HepG2 (cell line): ENCODE measurements around the gene PEX5. TPM values are rescaled to one million over a fixed set of nuclear protein-coding genes. Genes with fewer than 3 reads are reported as not detected.

Experiments
- GATAD2A ChIP-seq: IDR thresholded peaks from 2 replicates; pipeline ENCODE4 v1.6.1; 2016
- KDM3A ChIP-seq: IDR thresholded peaks from 2 replicates; pipeline ENCODE4 v1.6.1; 2018; ENCODE audit warnings: low read depth, missing compliant biosample characterization
- RFX5 ChIP-seq: IDR thresholded peaks from 2 replicates; pipeline ENCODE4 v1.6.1; 2011; ENCODE audit warnings: low read depth, low read length, improper control_type of control experiment
- ZNF724P ChIP-seq: sonication (generic); formaldehyde crosslinking; IDR thresholded peaks from 2 replicates; pipeline ENCODE4 v1.8.0; 2022; ENCODE audit warnings: missing genetic modification reagents, borderline replicate concordance
- polyA plus RNA-seq, 8 experiments: library from polyadenylated mRNA; depleted of rRNA in 3 of 8; stranded (reverse) in 7 of 8; unstranded in 1 of 8; fragments of >200 nt; fragmentation: Illumina TruSeq in 4 of 8; extraction: Trizol in 4 of 8; gene quantifications; 2 replicates each; pipeline versions ENCODE4 v1.2.1 to v1.2.3, GENCODE V29; 2011 to 2016; ENCODE audit warnings: low read depth in 4 of 8, missing spikeins in 1 of 8, mixed read lengths in 1 of 8; ENCODE audit not compliant: insufficient read depth in 1 of 8
- total RNA-seq, 5 experiments: library from RNA; depleted of rRNA; stranded (reverse); fragments of >200 nt; fragmentation: Illumina TruSeq; extraction: Trizol; gene quantifications; 2 replicates each; pipeline ENCODE4 v1.2.3, GENCODE V29; 2016; ENCODE audit warnings: low read depth in 1 of 5
- TF ChIP-seq, protein P1 (sequence below): sonication (generic); formaldehyde crosslinking; IDR thresholded peaks from 2 replicates; pipeline ENCODE4 v1.4.0; 2020; ENCODE audit warnings: missing genetic modification reagents
- TF ChIP-seq, protein P2 (sequence below): sonication (generic); formaldehyde crosslinking; IDR thresholded peaks from 2 replicates; pipeline ENCODE4 v1.5.0; 2020; ENCODE audit warnings: mild to moderate bottlenecking, missing genetic modification reagents, borderline replicate concordance

The PEX5 gene
- total and polyA plus RNA-seq, 2 of the 13 experiments (the other 11 are each of a cell fraction or from before 2014, with no cell fraction given): 16.4 to 29.0 TPM

DNA sequence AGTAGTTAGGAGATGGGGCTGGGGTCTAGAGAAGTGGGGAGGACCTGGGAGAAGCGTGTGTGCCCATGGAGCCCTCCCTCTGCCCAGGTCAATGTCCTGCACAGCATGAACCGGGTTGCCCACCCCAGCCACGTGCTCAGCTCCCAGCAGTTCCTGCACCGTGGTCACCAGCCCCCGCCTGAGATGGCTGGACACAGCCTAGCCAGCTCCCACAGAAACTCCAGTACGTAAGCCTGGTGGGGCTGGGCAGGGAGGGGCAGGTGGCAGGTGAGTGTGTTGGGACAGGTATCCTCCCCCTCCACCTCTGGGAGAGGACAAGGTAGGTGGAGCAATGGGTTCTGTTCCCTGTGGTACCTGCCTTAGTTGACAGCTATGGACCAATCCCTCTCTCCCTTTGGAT is 38.6 kb upstream of the PEX5 start (continued):
- TF ChIP-seq, protein P1, sequence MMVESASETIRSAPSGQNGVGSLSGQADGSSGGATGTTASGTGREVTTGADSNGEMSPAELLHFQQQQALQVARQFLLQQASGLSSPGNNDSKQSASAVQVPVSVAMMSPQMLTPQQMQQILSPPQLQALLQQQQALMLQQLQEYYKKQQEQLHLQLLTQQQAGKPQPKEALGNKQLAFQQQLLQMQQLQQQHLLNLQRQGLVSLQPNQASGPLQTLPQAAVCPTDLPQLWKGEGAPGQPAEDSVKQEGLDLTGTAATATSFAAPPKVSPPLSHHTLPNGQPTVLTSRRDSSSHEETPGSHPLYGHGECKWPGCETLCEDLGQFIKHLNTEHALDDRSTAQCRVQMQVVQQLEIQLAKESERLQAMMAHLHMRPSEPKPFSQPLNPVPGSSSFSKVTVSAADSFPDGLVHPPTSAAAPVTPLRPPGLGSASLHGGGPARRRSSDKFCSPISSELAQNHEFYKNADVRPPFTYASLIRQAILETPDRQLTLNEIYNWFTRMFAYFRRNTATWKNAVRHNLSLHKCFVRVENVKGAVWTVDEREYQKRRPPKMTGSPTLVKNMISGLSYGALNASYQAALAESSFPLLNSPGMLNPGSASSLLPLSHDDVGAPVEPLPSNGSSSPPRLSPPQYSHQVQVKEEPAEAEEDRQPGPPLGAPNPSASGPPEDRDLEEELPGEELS (CRISPR knock-in tag): no peak
- TF ChIP-seq RFX5 (no peak), ZNF724P (no peak), KDM3A (CRISPR knock-in tag) (no peak), GATAD2A (CRISPR knock-in tag) (no peak)
- TF ChIP-seq, protein P2, sequence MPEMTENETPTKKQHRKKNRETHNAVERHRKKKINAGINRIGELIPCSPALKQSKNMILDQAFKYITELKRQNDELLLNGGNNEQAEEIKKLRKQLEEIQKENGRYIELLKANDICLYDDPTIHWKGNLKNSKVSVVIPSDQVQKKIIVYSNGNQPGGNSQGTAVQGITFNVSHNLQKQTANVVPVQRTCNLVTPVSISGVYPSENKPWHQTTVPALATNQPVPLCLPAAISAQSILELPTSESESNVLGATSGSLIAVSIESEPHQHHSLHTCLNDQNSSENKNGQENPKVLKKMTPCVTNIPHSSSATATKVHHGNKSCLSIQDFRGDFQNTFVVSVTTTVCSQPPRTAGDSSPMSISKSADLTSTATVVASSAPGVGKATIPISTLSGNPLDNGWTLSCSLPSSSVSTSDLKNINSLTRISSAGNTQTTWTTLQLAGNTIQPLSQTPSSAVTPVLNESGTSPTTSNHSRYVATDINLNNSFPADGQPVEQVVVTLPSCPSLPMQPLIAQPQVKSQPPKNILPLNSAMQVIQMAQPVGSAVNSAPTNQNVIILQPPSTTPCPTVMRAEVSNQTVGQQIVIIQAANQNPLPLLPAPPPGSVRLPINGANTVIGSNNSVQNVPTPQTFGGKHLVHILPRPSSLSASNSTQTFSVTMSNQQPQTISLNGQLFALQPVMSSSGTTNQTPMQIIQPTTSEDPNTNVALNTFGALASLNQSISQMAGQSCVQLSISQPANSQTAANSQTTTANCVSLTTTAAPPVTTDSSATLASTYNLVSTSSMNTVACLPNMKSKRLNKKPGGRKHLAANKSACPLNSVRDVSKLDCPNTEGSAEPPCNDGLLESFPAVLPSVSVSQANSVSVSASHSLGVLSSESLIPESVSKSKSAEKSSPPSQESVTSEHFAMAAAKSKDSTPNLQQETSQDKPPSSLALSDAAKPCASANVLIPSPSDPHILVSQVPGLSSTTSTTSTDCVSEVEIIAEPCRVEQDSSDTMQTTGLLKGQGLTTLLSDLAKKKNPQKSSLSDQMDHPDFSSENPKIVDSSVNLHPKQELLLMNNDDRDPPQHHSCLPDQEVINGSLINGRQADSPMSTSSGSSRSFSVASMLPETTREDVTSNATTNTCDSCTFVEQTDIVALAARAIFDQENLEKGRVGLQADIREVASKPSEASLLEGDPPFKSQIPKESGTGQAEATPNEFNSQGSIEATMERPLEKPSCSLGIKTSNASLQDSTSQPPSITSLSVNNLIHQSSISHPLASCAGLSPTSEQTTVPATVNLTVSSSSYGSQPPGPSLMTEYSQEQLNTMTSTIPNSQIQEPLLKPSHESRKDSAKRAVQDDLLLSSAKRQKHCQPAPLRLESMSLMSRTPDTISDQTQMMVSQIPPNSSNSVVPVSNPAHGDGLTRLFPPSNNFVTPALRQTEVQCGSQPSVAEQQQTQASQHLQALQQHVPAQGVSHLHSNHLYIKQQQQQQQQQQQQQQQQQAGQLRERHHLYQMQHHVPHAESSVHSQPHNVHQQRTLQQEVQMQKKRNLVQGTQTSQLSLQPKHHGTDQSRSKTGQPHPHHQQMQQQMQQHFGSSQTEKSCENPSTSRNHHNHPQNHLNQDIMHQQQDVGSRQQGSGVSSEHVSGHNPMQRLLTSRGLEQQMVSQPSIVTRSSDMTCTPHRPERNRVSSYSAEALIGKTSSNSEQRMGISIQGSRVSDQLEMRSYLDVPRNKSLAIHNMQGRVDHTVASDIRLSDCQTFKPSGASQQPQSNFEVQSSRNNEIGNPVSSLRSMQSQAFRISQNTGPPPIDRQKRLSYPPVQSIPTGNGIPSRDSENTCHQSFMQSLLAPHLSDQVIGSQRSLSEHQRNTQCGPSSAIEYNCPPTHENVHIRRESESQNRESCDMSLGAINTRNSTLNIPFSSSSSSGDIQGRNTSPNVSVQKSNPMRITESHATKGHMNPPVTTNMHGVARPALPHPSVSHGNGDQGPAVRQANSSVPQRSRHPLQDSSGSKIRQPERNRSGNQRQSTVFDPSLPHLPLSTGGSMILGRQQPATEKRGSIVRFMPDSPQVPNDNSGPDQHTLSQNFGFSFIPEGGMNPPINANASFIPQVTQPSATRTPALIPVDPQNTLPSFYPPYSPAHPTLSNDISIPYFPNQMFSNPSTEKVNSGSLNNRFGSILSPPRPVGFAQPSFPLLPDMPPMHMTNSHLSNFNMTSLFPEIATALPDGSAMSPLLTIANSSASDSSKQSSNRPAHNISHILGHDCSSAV (CRISPR knock-in tag): no peak
